ENCODE measurements around the gene KRTAP10-8. TPM values are rescaled to one million over a fixed set of nuclear protein-coding genes. Genes with fewer than 3 reads are reported as not detected.
"Not testable (repeated sequence)": the region's sequence is repeated elsewhere in the genome, so short reads cannot be mapped to it uniquely, and the experiment has no call there.

Gene KRTAP10-8
- total RNA-seq, 1 donor: not detected

DNA sequence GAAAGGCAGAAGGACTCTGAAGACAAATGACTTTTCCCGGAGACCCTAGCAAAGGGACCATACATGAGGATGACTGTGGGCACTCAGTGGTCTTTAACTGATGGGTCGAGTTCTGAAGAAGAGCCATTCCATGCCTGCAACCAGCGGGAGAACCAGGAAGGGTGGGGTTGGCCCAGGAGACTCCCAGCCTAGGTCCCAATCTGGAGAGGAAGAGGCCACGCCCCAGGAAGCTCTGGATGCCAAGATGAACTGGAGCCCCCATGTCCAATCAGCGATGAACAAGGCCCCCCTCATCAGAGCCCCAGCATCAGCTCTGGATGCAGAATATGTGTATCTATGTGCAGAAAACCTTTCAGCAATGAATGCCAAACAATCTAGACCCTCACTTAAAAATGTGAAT is 28.9 kb downstream of the KRTAP10-8 start:
- no peaks in the 10 kb centered on the region for H3K36me3 ChIP-seq (ENCODE audit: insufficient read depth, low read length)
- no peak overlapping the region for H2AFZ ChIP-seq (ENCODE audit: low read length)
- no peaks in the 10 kb centered on the region for H3K79me2 ChIP-seq (ENCODE audit: insufficient read depth, low read length)
- no peak overlapping the region for H3K4me3 ChIP-seq (ENCODE audit: insufficient read depth, low read length)
- H3K9me3 ChIP-seq (ENCODE audit: low read depth, low read length): no peaks in the 10 kb centered on the region
- H3K4me2 ChIP-seq (ENCODE audit: insufficient read depth, low read length): no peak overlapping the region
- TF ChIP-seq, protein P1, sequence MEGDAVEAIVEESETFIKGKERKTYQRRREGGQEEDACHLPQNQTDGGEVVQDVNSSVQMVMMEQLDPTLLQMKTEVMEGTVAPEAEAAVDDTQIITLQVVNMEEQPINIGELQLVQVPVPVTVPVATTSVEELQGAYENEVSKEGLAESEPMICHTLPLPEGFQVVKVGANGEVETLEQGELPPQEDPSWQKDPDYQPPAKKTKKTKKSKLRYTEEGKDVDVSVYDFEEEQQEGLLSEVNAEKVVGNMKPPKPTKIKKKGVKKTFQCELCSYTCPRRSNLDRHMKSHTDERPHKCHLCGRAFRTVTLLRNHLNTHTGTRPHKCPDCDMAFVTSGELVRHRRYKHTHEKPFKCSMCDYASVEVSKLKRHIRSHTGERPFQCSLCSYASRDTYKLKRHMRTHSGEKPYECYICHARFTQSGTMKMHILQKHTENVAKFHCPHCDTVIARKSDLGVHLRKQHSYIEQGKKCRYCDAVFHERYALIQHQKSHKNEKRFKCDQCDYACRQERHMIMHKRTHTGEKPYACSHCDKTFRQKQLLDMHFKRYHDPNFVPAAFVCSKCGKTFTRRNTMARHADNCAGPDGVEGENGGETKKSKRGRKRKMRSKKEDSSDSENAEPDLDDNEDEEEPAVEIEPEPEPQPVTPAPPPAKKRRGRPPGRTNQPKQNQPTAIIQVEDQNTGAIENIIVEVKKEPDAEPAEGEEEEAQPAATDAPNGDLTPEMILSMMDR (IDR thresholded peaks at IDR 0.05; ENCODE audit: extremely low read depth, low read depth, low read length): no peak
- H4K20me1 ChIP-seq (ENCODE audit: insufficient read depth, low read length): no peaks in the 10 kb centered on the region
- H3K4me1 ChIP-seq (ENCODE audit: insufficient read depth, low read length): no peaks in the 10 kb centered on the region
- H3K27me3 ChIP-seq (ENCODE audit: insufficient read depth, low read length): no peaks in the 10 kb centered on the region
- DNase-seq (ENCODE audit: insufficient read length, low spot score, missing footprints): peak; percentile 11
- H3K27ac ChIP-seq (ENCODE audit: low read depth, low read length): no peak overlapping the region

DNA sequence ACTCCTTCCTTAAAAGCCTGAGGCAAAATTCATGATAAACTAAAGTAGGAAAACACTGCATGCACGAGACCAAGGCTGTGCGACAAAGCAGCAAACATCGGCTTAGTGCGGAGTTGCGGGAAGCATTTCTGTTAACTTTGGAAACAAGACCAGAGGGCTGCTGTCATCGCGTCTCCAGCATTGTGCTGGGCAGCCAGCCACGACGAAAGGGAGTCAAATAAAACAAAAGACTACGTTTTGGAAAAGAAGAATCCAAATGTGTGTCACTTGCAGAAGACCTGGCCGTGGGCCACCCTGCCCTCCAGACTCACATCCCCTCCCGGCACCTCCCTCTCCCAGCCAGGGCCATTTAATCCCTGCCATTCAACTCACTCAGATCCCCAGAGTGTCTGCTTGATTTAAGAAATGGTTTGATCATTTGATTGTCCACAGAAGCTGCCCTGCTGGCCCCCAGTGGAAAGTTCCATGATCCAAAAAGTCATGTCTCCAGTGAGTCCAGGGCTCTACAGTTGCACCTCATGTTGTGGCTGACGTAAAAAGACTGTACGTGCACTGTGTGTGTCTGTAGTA is 31.9 kb downstream of the KRTAP10-8 start:
- TF ChIP-seq, protein P1 (IDR thresholded peaks at IDR 0.05; ENCODE audit: extremely low read depth, low read depth, low read length): no peak
- H3K4me1 ChIP-seq (ENCODE audit: insufficient read depth, low read length): no peaks in the 10 kb centered on the region
- no peak overlapping the region for H3K4me3 ChIP-seq (ENCODE audit: insufficient read depth, low read length)
- H4K20me1 ChIP-seq (ENCODE audit: insufficient read depth, low read length): no peaks in the 10 kb centered on the region
- no peak overlapping the region for H3K4me2 ChIP-seq (ENCODE audit: insufficient read depth, low read length)
- H2AFZ ChIP-seq (ENCODE audit: low read length): no peak overlapping the region
- no peaks in the 10 kb centered on the region for H3K36me3 ChIP-seq (ENCODE audit: insufficient read depth, low read length)
- H3K79me2 ChIP-seq (ENCODE audit: insufficient read depth, low read length): no peaks in the 10 kb centered on the region
- no peaks in the 10 kb centered on the region for H3K9me3 ChIP-seq (ENCODE audit: low read depth, low read length)
- no peak overlapping the region for H3K27ac ChIP-seq (ENCODE audit: low read depth, low read length)
- no peak for DNase-seq (ENCODE audit: insufficient read length, low spot score, missing footprints)
- peaks cover 3% of the 10 kb centered on the region for H3K27me3 ChIP-seq (ENCODE audit: insufficient read depth, low read length)

DNA sequence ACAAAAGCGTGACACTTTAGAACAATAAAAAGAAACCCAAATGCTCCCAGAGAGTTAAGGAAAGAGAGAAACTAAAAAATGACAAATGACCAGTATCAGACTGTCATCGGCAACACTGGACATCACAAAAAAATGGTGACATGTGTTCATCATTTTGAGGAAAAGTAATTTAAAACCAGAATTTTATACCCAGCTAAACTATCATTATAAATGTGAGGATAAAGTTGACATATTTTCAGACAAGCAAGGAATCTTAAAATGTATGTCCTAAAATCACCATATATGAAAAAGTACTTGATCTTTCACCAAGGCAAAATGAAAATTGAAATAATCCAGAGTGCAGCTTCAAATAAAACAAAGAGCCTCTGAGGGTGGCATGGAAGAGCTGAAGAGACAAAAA is 33.0 kb downstream of the KRTAP10-8 start:
- no peaks in the 10 kb centered on the region for H3K79me2 ChIP-seq (ENCODE audit: insufficient read depth, low read length)
- H4K20me1 ChIP-seq (ENCODE audit: insufficient read depth, low read length): no peaks in the 10 kb centered on the region
- H2AFZ ChIP-seq (ENCODE audit: low read length): no peak overlapping the region
- peaks cover 3% of the 10 kb centered on the region for H3K27me3 ChIP-seq (ENCODE audit: insufficient read depth, low read length)
- no peaks in the 10 kb centered on the region for H3K36me3 ChIP-seq (ENCODE audit: insufficient read depth, low read length)
- H3K4me3 ChIP-seq (ENCODE audit: insufficient read depth, low read length): no peak overlapping the region
- no peaks in the 10 kb centered on the region for H3K9me3 ChIP-seq (ENCODE audit: low read depth, low read length)
- TF ChIP-seq, protein P1 (IDR thresholded peaks at IDR 0.05; ENCODE audit: extremely low read depth, low read depth, low read length): no peak
- no peak overlapping the region for H3K27ac ChIP-seq (ENCODE audit: low read depth, low read length)
- no peak for DNase-seq (ENCODE audit: insufficient read length, low spot score, missing footprints)
- H3K4me1 ChIP-seq (ENCODE audit: insufficient read depth, low read length): no peaks in the 10 kb centered on the region
- no peak overlapping the region for H3K4me2 ChIP-seq (ENCODE audit: insufficient read depth, low read length)

DNA sequence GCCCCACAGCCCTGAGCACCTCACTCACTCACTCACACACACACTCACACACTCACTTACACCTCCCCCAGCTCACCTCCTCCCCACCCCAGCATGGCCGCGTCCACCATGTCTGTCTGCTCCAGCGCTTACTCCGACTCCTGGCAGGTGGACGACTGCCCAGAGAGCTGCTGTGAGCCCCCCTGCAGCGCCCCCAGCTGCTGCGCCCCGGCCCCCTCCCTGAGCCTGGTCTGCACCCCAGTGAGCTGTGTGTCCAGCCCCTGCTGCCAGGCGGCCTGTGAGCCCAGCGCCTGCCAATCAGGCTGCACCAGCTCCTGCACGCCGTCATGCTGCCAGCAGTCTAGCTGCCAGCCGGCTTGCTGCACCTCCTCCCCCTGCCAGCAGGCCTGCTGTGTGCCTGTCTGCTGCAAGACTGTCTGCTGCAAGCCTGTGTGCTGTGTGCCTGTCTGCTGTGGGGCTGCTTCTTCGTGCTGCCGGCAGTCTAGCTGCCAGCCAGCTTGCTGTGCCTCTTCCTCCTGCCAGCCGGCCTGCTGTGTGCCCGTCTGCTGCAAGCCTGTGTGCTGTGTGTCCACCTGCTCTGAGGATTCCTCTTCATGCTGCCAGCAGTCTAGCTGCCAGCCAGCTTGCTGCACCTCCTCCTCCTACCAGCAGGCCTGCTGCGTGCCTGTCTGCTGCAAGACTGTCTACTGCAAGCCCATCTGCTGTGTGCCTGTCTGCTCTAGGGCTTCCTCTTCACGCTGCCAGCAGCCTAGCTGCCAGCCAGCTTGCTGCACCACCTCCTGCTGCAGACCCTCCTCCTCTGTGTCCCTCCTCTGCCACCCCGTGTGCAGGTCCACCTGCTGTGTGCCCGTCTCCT is 34.7 kb downstream of the KRTAP10-8 start, which contains the start of gene KRTAP10-11:
TSS of gene KRTAP10-11 (plus strand) at position 49 of the 856 bp plus-strand sequence. CDS start at position 94, 45 bp downstream.
- H3K4me3 ChIP-seq (ENCODE audit: insufficient read depth, low read length); H3K9me3 ChIP-seq (ENCODE audit: low read depth, low read length); H2AFZ ChIP-seq (ENCODE audit: low read length); H3K27ac ChIP-seq (ENCODE audit: low read depth, low read length); H3K4me1 ChIP-seq (ENCODE audit: insufficient read depth, low read length); H3K79me2 ChIP-seq (ENCODE audit: insufficient read depth, low read length); H3K4me2 ChIP-seq (ENCODE audit: insufficient read depth, low read length); DNase-seq (ENCODE audit: insufficient read length, low spot score, missing footprints); H4K20me1 ChIP-seq (ENCODE audit: insufficient read depth, low read length); H3K36me3 ChIP-seq (ENCODE audit: insufficient read depth, low read length); H3K27me3 ChIP-seq (ENCODE audit: insufficient read depth, low read length): not testable (repeated sequence)

Measured in osteoblast (primary cell).